Esophagus muscularis mucosa (tissue), 4 donors: Measurements from ENCODE around the gene UBE2B.

ENCODE experiments used
- EP300 ChIP-seq: sonication (generic); formaldehyde crosslinking; IDR thresholded peaks from one replicate; pipeline ENCODE4 v1.6.1; 2017; ENCODE audit warnings: antibody characterized with exemption
- POLR2A ChIP-seq: fragments of 450-650 bp; IDR thresholded peaks from one replicate; pipeline ENCODE4 v1.6.1; 2017; ENCODE audit warnings: antibody characterized with exemption, moderate library complexity, mild to moderate bottlenecking, low read depth
- POLR2AphosphoS5 ChIP-seq, 2 donors: sonication (generic); formaldehyde crosslinking; IDR thresholded peaks; one replicate each; pipeline ENCODE4 v1.6.1; 2017; ENCODE audit warnings: antibody characterized with exemption in 2 of 2
- TF ChIP-seq, protein P1 (sequence below), 3 experiments: fragments of 200-600 bp in 2 of 3; fragments of 450-650 bp in 1 of 3; sonication (generic) in 2 of 3; IDR thresholded peaks; one replicate each; pipeline ENCODE4 v1.5.1; 2017 to 2019; ENCODE audit warnings: antibody characterized with exemption in 3 of 3, mild to moderate bottlenecking in 2 of 3, moderate library complexity in 1 of 3

- TF ChIP-seq, protein P1, sequence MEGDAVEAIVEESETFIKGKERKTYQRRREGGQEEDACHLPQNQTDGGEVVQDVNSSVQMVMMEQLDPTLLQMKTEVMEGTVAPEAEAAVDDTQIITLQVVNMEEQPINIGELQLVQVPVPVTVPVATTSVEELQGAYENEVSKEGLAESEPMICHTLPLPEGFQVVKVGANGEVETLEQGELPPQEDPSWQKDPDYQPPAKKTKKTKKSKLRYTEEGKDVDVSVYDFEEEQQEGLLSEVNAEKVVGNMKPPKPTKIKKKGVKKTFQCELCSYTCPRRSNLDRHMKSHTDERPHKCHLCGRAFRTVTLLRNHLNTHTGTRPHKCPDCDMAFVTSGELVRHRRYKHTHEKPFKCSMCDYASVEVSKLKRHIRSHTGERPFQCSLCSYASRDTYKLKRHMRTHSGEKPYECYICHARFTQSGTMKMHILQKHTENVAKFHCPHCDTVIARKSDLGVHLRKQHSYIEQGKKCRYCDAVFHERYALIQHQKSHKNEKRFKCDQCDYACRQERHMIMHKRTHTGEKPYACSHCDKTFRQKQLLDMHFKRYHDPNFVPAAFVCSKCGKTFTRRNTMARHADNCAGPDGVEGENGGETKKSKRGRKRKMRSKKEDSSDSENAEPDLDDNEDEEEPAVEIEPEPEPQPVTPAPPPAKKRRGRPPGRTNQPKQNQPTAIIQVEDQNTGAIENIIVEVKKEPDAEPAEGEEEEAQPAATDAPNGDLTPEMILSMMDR (IDR thresholded peaks at IDR 0.05): no peak
- no peak for TF ChIP-seq POLR2AphosphoS5 (IDR thresholded peaks at IDR 0.05)
- no peak for TF ChIP-seq EP300
- no peak for TF ChIP-seq POLR2A
Measured at GRCh38 chr5:134355681-134356080, 15.7 kb upstream of the UBE2B start.
